RKO (cell line): ENCODE data around the gene YAF2.
A peak's percentile ranks its signal among the peaks of the same experiment; 100 is the strongest.
"Not testable (repeated sequence)": the region's sequence is repeated elsewhere in the genome, so short reads cannot be mapped to it uniquely, and the experiment has no call there.

Experiments used
- DNase-seq: peaks from one replicate; pipeline ENCODE4 v3.0.0-alpha.2; 2016; ENCODE audit warnings: low spot score

Gene YAF2

GRCh38 chr12:42196723-42197603 is 41.1 kb downstream of the YAF2 start:
- DNase-seq: no peak

GRCh38 chr12:42192686-42193085 is 45.4 kb downstream of the YAF2 start:
- DNase-seq: no peak

DNA sequence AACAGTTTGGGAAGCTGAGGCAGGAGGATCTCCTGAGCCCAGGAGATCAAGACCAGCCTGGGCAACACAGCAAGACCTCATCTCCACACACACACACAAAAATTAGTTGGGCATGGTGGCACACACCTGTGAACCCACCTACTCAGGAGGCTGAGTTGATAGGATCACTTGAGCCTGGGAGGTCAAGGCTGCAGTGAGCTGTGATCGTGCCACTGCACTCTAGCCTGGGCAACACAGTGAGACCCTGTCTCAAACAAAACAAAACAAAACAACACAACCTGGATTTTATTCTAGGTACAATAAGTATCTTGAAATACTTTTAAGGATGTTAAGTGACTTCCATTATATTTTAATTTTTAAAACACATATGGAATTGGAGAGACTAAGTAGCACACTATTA is 45.8 kb downstream of the YAF2 start:
- DNase-seq: no peak

DNA sequence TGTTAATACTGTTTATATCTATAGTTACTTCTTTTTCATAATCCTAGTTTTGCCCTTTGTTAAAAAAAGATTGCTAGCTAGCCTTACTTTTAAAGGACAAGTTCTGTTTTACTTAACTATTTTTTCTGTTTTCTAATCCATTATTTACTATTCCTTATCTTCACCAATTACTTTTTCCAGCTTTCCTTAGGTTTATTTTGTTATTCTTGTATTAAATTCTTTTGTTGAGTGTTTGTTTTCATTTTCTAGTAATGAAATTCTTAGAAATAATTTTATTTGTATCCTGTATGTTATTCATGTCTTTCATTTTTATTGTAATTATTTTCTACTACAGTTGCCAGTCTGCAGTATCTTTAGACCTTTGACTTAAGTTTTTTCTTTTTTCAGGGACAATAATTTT is 47.7 kb downstream of the YAF2 start:
- no peak for DNase-seq

DNA sequence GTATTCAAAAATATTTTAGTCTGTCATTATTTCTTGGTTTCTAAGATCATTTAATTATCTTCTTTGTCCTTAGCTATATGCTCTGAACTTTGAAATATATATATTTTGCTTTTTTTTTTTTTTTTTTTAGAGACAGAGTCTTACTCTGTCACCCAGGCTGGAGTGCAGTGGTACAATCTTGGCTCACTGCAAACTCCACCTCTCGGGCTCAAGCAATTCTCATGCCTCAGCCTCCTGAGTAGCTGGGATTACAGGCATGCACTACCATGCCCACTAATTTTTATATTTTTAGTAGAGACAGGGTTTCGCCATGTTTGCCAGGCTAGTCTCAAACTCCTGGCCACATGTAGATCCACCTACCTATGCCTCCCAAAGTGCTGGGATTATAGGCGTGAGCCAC is 49.8 kb downstream of the YAF2 start:
- DNase-seq: not testable (repeated sequence)

- DNase-seq: no peak
Measured at GRCh38 chr12:42187799-42188198, 50.2 kb downstream of the YAF2 start.

DNA sequence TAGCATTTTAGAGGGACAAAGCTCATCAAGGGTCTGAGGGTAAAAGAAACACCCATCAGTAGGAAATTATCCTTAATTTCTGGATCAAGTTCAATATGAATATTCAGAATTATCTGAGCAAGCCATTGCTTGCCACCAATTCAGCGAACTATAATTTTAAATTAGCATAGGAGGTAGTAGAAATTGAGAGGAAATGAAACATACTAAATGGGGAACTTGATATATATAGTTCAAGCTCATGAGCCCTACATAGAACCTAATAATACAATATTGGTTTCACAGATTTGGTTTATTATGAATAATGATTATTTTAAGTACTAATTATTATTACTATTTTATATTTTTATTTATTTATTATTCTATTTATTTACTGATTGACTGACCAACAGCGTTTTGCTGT is 51.3 kb downstream of the YAF2 start:
- no peak for DNase-seq

DNA sequence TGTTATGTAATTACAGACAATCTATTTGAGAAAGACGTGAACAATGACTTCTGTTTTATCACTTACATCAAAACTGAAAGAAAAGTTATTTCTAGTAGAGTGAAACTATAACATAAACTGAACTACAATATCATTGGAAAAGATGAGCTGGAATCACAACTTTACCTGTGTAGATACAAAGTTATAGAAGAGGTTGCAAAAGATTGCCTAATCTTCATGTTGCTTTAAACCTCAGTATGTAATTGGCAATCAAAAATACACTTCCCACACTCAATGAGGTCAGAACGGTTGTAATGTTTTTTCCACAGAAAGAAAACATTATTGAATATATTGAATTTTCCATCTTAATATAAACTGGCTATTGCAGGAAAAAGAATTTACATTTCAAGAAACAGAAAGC is 55.7 kb downstream of the YAF2 start:
- DNase-seq: no peak

DNA sequence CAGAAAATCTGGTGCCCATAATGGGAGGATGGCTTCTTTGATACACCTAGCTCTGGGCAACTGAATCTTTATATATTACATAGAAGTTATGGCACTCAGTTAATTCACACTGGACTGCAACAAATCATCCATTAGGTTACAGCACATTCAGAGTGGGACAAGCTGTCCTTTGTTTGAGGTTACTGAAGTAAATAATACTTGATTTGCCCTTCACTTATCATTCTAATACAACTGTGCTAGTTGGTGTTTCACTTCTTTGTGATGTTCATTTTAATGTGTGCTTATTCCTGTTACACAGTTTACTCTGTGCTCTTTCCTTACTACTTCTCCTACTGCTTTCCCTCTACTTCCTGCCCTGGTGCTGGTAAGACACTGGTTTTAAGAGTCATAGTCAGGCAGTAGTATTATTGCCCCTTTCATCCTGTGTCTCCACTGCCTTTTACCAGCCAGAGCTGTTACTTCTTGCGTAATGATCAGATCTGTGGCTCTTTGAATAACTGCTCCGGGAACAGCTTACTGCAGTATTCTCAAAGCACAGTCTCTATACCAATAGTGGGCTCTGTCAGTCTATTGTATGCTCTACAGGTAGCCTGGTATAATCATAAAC is 57.0 kb downstream of the YAF2 start:
- DNase-seq: no peak

- DNase-seq: no peak
Measured at GRCh38 chr12:42178101-42178500, 59.9 kb downstream of the YAF2 start.

DNA sequence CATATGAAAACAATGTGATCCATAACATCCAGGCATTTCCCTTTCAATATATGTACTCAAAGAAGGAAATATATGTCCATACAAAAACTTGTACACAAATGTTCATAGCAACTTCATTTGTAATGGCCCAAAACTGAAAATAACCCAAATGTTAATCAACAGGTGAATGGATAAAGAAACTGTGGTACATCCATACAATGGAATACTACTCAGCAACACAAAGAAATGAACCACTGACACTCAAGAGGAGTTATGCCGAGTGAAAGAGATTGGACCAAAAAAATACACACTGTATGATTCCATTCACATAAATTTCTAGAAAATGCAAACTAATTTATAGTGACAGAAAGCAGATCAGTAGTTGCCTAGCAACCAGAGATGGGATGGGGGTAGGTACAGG is 63.1 kb downstream of the YAF2 start:
- DNase-seq: no peak

GRCh38 chr12:42173961-42174521 is 64.0 kb downstream of the YAF2 start:
- DNase-seq: no peak

DNA sequence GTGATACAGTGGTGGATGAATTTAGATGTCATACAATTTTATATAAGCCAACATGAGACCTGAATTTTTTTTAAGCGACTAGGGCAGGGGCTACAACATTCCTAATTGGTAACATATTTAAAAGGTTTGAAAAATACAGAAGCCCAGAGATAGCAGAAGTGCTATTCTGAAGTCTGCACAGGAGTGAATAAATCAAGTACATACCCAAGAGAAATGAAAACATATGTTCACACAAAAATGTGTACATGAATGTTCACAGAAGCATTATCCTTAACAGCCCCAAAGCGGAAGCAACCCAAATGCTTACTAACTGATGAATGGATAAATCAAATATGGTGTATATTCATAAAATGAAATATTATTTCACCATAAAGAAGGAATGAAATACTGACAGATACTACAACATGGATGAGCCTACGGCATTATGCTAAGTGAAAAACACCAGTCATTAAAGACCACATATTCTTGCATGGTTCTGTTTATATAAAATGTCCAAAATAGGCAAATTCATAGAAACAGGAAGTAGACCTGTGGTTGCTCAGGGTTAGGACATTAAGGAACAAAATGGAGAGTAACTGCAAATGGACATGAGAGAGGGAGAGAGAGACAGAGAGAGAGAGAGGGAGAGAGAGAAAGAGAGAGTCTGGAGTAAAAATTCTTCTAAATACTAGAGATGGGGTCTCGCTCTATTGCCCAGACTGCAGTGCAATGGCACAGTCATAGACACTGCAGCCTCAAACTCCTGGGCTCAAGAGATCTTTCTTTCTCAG is 65.4 kb downstream of the YAF2 start:
- no peak for DNase-seq

- no peak for DNase-seq
Measured at GRCh38 chr12:42167711-42168110, 70.3 kb downstream of the YAF2 start.

DNA sequence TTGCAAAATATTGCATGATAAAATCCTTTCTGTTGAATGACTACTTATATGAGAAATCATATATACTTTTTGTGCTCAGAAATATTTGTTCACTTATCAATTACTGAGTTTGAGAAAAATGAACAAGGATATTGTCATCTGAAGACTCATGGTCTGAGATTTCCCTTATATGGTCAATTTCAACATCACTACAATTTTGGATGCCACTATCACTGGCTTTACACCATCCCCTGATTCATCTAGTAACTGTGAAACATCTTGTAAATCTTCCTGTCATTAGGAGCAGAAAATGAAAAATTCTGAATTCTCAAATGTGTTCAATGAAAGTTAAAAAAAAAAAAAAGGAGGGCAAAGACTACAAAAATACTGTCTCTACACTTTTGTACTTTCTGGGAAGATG is 71.5 kb downstream of the YAF2 start:
- DNase-seq: peak; percentile 16

DNA sequence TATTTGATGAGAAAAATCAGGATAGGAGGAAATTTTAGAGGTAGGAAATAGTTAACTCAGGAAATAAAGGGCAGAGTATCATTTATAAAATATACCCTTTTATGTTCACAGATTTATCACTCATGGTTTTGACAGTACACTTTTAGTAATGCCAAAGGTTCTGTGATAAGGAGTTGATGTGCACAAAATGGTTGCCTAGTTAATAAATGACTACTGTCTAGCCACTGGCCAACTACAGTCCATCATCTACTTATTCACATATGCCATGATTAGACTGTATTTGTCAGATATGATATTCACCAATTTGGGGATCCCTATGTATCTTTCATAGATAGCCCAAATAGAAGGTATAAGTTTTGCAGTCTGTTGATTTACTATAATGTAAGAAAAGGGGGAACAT is 74.1 kb downstream of the YAF2 start:
- DNase-seq: no peak

DNA sequence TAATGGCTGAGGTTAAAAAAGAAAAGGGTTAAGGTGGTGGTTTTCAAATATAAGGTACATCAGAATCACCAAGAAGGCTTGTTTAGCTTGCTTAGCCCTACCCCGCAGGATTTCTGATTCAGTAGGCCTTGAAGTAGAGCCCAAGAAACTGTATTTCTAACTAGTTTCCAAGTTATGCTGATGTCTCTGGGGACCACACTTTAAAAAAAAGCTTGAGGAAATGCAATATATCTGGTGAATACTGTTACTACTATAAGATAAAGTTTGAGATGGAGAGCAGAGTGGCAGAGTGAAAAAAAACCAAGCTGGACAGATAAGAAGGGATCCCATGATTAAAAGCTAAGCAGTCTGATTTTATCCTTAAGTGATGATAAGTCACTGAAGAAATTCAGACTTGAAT is 75.1 kb downstream of the YAF2 start:
- no peak for DNase-seq

DNA sequence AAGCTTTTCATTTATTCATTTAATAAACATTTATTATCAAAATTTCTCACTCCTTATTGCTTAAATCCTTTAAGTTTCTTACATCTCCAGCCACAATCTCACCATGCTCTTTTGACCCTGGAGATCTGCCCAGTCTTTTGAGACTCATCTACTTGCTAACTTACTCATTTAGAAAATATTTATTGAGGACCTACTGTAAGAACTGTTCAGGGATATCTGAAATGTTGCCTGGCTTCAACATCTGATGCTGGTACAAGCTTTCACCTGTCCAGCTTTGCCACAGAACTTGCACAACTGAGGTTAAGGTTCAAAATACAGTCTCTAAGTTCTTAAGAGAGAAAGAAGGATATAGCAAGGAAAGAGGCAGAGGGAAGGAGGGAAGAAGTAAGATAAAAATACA is 75.9 kb downstream of the YAF2 start:
- peak; percentile 49 for DNase-seq

DNA sequence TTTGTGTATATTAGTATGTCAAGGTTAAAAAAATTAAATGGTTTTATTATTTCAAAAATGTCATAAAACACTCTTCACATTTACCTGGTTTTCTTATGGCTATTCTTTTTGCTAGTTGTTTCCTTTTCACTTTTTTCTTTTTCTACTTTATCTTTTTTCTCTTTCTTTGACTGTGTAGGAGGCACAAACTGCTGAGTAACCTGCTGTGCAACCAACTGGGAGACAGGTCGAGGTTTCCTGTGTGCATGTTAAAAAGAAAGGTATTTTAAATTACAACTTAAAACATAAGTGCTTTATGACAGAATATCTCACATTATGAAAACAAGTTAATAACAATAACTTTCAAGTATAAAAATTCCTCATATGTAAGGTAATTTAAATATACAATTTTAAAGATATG is 76.5 kb downstream of the YAF2 start:
- no peak for DNase-seq

DNA sequence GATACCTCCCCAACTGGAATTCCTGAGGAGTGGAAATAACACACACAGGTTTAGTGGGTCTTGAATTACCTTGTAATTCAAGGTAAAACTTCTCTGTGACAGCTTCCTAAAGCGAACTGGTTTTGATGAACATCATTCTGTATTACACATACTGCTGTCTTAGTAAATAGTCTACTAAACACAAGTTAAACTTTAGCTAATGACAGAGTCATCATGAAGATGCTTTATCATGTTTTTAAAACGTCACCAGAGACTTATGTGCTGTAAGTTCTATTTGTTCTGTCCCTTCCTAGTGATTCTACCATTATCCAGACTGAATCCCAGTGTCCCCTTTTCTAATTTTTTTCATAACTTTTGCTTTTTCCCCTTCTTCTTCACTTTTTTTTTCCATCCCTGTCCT is 81.8 kb downstream of the YAF2 start:
- DNase-seq: no peak

DNA sequence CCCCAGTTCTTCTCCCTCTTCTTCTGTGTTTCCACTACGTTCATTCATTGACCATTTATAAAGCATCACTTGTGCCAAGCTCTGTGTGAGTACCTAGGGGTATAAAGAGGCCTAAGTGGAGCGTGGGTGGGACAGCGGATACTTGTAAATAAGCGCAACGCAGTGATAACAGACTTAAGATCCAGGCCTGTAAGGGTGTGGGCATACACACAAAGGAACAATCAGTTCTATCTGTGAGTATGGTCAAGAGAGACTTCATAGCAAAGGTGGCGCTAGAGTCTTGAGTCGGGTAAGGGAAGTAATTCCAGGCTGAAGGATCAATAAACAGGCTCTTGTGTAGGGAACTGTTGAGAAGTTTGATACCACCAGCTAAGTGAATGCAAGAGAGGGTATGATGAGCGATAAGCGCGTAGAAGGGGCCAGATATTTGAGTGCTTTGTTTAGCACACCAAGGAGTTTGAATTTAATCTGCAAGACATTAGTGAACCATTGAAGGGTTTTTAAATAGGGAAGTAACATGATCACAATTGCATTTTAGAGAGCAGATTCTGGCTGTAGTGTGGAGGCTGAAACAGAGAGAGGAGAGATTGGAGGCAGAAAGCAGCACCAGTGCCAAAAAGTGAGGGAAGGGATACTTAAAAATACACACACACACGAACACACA is 92.4 kb downstream of the YAF2 start:
- DNase-seq: no peak

- DNase-seq: peak; percentile 30
Measured at GRCh38 chr12:42145197-42145549, 92.9 kb downstream of the YAF2 start.
